NCI-H2227 treated with DMSO at 0.1 percent for 48 hours (cell line): ENCODE measurements around the gene NGEF.

Source experiments
- DNase-seq: peaks from one replicate; lab custom pipeline; 2025; lab: John Stamatoyannopoulos, UW

Gene NGEF

DNA sequence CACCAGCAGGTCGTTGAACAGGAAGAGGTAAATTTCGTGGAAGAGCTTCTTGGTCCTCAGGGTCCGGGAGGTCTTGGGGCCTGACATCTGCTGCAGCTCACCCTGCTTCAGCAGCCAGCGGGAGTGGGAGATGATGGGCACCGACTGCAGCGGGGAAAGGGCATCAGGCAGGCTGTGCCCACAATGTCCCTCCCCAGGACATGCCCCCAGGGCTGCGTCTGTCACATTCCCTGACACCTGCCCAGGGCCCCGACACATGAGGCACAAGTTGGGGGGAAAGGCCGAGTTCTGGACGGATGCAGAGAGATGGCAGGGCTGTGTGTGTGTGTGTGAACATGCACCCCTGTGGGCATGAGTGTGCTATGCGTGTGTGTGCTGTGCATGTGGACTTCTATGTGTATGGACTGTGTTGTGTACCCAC, 129.0 kb downstream of the NGEF start:
- DNase-seq: no peak

DNA sequence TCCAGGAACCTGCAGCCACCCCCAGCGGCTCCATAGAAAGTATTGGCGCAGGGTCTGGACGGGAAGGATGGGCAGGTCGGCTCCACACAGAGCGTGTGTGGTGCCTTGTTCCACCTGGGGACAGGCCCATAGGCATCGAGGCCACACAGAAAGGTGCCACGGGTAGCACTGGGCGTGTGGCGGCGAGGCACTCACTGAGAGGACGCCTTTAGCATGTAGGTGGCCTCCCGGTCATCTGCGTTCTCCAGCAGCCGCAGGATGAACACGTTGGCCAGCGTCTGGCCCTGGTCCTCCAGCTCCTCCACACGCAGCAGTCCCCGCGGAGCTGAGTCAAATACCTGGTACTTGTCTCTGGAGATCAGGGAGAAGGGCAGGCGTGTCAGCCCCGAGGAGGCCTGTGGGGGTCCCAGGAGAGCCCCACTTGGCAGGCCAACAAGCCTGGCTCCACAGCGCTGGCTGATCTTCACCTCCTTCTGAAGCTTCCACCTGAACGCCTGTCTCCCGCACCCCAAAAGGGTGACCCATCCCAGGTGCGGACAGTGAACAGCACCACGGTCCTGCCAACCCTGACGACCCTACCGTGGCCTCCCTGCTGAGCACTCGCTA, 129.8 kb downstream of the NGEF start:
- DNase-seq: no peak

DNA sequence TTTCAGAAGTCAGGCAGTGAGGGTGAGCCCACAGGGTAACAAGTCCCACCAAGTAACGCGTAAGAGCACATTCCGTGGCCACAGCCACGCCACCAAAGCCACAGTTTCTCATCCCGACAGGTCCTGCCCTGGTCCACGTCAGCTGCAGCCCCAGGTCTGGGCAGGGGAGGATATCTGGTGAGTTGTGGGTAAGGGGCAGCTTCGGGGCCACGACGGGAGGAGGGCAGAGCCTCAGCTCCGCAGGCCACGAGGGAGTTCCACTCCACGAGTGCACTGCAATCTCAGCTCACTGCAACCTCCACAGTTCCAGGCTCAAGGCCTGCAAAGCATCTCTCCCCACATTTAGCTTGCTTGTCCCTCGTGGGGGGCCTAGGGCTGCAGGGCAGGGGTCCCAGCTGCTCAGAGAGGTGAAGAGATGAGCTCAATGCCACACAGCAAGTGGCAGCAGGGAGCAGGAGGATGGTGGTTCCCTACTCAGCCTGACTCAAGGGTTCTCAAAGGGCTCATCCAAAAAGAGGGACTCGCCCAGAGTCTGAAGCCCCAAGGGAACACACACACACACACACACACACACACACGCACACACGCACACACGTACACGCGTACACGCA, 130.4 kb downstream of the NGEF start:
- no peak for DNase-seq

DNA sequence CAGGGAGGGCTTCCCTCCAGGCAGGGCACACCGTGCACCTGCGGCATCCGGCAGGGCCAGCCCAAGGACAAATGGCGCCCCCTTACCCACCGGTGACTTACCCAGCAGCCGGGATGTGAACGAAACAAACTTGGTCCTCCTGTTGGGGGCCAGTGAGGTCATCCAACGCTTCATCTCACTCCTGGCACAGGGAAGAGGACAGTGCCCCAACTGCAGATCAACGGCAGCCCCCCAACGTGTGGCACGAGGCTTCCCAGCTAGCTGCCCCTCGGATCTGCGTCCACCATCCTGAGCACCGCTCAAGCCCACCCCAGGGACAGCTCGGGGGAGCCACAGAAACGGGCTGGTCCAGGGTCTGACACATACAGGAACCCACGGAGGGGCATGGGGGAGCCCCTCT, 131.0 kb downstream of the NGEF start:
- DNase-seq: no peak

DNA sequence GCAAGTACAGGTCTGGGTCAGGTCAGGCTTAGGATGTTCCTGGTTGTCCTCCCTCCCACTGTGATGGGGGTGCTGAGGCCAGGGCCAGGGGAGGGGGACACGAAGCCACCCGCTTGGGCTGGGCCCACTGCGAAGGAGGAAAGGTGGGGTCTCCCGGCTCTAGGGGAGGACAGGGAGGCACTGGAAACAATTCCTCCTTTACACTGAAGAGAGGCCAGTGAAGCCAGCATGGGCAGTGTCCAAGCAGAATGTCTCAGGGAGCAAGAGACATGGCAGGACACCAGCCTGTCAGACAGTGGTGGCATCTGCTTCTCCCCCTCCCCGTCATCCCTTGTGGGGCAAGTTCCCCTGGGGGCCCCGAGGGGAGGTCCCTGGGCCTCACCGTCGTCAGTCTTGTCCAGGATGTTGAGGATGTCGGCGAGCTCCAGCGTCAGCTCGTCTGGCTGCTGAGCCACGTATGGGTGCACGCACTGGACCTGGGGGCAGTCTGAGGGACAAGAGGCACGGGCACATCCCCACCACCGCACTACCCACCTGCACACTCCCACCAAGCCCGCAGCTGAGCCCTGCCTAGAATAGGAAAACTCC, 132.2 kb downstream of the NGEF start:
- DNase-seq: no peak

DNA sequence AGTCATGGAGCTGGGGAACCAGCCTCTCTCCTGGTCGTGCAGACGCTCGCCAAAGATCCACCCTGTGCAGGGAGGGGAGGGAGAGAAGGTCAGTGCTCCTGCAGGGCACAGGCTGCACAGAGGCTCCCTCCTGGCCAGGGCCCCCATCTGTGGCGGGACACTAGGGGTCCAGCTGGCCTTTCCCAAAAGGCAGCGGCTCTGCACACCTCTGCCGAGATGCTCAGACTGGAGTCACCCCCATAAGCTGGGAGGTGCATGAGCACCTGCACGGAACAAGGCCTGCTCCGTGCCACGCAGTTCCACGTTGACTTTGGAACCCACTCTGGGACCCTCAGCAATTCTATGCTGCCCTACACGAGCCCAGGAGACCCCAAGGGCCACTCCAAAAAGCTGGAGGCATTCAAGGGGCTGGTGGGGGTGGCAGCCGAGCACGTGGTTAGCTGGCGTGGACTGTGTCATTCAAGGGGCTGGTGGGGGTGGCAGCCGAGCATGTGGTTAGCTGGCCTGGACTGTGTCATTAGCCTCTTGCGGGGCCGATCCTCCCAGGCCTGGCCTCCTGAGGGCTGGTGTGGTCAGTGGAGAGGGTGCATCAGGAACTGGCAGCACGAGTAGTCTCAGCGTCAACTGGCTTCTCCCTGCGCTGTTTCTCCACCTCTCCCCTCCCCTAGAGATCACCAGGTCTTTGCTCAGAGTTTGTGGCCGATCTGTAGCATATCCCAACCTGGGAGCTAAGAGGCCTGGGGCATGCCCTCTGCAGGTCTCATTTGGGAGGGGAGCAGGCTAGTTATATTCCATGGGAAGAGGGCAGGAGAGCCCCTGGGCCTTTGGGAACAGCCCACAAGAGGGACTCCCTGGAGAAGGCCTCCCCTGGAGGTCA, 133.2 kb downstream of the NGEF start:
- no peak for DNase-seq

DNA sequence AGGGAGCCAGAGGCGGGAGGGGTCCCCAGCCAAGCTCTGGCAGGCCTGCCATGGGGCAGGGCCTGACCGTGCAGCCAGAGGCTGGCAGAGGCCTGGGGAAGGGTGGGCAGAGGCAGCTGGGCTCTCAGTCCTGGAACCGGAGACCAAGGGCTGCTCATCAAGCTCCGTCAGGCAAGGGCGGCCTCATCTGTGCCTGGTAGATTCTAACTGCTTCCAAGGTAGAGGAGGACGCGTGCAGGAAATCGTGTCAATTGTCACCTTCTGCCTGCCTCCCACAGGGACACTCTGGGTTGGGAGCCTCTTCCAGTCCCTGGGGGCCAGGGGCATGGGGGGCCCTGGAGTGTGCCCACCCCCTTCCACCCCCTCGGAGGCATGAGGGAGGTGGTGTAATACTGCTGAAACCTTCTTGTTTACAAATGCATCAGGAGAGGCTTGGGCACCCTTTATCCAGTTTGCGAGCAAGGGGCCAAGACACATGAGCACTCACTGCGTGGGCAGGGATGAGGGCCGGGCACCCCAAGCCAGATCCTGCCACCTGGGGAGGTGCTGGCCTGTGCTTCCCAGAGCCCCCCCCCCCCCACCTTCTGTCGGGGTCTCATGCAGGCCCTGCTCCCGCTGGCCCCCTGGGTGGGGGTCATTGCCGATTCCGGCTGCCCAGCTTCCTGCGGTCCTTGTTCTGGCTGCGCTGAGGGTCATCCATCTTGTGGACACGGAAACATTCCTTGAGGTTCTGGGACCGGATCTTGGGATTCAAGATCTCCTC, 134.0 kb downstream of the NGEF start:
- no peak for DNase-seq

DNA sequence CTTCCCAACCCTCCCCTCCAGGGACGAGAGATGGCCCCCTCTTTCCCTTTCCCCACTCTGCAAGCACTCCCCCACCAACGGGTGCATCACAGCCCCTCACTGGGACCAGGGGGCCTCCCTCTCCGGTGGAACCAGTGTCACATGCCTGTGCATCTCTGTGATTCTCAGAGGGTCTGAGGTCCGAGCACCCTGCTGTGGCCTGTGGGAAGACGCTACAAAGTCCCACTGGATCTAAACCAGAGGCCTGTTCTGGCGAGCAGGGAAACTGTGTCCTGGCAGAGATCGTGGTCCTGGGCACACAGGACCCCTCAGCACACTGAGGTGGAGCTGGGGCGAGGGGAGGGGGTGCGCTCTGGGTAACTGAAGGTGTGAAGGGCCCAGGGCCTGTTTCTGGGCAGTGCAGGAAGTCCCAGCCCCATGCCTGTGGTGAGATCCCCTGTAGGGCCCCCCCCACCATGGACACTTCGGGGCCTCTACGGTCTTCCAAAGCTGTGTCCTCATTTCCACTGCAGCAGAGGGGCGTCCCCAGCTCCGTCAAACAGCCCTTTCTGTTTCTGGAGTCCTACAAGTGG, 135.0 kb downstream of the NGEF start:
- DNase-seq: no peak

DNA sequence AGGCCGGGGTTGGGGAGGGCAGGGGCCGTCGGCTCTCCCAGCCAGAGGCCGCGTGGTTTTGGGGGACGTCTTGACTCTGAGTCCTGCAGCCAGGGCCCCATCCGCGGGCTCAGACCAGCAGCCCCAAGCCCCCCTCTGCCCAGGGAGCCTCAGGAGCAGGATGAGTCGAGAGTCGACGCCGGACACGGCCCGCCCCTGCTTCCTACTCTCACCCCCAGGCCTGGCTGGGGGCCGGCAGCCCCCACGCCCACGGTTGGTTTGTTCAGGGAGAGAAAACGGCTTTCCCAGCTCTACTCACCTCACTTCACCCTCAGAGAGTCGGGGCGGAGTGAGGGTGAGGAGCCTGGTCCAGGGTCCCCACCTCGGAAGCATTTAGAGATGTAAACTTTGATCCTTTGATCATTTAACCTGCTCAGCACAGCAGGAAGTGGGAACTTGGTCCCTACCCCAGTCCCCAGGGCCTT, 136.0 kb downstream of the NGEF start:
- DNase-seq: no peak

DNA sequence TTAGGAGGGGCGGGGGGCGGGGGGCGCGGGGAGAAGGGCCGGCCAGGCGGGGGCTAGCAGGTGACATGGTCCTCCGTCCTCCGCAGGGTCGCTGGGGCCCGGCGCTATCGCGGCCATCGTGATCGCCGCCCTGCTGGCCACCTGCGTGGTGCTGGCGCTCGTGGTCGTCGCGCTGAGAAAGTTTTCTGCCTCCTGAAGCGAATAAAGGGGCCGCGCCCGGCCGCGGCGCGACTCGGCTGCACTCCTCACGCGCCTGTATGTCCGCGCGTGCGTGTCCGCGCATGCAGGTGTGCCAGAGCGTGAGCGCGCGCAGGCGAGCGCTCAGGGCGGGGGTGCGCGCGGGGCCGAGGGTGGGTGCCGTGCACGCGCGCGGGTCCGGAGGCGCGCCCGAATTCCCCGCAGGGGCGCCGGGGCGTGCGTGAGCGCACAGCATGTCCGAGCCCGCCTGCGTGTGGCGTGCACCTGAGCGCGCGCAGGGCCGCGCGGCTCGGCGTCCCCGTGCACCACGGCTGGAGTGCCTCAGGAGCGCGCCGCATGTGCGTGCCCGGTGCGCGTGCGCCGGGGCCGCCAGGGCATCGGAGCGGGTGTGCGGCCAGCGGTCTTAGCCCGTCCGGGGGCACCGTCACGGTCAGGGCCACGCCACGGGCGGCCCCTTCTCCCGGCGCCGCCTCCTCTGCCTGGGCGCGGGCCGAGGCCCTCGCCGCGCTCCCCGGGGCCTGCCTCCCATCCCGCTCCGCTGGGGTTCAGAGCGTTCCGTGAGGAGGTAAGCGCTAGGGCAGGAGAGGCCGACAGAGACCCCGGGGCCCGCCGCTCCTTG, 136.7 kb downstream of the NGEF start:
- peak; percentile 29 for DNase-seq

DNA sequence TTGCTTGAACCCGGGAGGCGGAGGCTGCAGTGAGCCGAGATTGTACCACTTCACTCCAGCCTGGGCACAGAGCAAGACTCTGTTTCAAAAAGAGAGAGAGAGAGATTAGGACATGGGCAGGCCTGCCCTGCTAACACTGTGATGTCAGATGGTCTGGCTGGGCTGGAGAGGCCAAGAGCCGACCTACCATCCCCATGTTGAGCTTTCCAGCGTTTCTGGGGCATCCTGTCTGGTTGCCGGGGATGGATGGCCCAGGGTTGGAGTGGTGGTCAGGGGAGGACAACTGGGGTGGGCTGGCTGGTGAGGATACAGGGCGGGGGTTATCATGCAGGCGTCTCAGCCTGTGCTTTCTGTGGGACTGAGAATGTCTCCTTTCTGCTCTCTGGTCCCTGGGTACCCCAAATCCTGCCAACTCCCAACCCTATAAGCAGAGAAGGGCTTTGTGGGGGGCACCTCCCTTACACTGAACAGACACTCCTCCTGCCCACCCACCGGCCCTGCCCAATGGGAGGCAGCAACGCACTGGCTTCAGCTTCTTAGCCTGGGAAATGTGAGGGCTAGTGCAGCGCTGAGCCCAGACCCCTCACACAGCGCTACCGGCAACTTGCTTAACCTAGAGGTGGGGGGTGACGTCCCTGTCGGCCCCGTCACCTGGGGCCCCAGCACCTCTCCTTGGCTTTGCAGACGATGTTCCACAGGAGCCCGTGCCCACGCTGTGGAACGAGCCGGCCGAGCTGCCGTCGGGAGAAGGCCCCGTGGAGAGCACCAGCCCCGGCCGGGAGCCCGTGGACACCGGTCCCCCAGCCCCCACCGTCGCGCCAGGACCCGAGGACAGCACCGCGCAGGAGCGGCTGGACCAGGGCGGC, 137.6 kb downstream of the NGEF start:
- DNase-seq: no peak

DNA sequence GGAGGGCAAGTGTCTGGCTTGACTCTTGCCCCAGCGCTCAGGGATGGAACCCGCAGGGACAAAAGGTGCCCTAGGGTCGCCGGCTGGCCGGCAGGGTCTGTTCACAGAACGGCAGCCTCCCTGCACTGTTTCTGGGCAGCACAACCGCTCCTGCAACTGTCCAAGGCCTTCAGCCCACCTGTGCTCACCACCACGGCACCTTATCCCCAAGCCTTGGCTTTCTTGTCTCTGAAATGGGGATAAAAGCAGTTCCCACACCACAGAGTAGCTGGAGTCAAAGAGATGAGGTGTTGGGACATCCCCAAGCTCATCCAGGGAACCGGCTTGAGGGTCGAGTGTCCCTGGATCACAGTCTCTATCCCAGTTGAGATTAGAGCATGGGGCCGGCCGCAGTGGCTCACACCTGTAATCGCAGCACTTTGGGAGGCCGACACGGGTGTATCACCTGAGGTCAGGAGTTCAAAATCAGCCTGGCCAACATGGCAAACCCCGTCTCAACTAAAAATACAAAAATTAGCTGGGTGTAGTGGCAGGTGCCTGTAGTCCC, 138.3 kb downstream of the NGEF start:
- DNase-seq: no peak

DNA sequence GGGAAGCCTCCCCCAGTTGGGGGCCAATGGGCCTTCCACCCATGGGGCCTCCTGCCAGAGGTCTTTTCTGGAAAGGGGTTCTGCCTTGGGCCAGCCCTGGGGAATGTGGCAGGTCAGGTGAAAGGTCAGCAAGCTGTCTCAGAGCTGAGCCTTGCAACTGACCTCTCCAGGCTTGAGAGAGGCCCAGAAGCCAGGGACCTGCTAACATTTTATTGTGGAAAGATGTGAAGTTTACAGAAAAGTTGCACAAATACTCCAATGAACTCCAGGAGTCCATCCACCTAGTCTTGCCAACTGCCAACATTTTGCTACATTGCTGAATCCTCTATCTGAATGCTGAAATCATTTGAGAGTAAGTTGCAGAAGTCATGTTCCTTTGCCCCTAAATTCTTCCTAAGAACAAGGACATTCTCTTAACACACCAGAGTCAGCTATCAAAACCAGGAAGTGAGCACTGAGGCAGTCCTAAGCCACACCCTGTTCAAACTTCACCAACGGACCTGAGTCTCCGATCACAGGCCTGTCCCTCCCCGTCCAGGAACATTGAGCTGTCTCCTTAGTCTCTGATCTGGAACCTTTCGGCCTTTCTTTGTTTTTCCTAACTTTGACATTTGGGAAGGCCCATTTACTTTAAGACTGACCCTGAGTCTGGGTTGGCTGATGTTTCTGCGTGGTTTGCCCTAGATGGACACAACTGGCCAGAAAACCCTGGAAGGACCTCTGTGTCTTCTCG, 139.0 kb downstream of the NGEF start:
- no peak for DNase-seq

DNA sequence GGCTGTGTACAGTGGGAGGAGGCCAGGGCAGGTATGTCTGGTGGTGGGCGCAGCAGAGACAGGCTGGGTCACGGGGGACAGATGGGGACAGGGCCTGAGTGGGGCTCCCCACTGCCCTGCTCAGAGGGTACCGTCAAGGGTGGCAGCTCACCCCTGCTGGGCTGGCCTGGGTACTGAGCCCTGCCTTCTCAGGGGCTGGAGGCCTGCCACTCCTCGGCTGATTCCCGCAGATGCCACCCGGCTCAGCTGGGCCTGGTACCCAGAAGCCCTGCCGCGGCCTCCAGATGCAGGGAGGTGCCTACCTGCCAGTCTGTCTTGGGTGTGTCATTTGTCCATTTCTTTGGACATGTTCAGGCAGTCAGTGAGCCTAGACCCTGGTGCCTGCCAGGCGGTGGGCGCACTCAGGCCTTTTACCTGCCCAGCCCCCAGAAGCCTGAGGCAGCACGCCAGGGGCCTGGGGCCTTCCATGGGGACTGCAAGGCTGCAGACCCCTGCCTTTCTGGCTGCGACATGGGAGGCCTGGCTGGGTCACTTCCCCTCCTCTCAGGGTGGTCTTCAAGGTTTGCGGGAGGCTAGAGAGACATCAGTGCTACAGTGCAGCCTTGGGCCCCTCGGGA, 139.7 kb downstream of the NGEF start:
- DNase-seq: no peak

DNA sequence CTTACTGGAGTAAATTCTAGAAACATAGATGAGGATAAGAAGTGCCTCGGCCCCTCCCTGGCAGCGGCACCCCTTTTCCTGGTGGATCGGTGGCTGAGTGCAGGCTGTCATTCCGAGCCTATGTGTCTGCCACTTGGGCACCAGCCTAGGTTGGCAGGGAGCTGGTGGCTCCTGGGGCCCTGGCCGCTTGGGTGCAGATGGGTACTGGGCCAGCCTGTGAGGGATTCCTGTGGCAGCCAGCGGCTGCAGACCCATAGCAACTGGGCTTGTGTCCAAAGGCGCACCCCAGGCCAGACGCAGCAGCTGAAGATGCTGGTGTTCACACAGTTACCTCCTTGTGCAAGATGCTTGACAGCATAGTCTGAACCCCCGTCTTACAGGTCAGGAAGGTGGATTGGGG, 140.2 kb downstream of the NGEF start:
- no peak for DNase-seq

DNA sequence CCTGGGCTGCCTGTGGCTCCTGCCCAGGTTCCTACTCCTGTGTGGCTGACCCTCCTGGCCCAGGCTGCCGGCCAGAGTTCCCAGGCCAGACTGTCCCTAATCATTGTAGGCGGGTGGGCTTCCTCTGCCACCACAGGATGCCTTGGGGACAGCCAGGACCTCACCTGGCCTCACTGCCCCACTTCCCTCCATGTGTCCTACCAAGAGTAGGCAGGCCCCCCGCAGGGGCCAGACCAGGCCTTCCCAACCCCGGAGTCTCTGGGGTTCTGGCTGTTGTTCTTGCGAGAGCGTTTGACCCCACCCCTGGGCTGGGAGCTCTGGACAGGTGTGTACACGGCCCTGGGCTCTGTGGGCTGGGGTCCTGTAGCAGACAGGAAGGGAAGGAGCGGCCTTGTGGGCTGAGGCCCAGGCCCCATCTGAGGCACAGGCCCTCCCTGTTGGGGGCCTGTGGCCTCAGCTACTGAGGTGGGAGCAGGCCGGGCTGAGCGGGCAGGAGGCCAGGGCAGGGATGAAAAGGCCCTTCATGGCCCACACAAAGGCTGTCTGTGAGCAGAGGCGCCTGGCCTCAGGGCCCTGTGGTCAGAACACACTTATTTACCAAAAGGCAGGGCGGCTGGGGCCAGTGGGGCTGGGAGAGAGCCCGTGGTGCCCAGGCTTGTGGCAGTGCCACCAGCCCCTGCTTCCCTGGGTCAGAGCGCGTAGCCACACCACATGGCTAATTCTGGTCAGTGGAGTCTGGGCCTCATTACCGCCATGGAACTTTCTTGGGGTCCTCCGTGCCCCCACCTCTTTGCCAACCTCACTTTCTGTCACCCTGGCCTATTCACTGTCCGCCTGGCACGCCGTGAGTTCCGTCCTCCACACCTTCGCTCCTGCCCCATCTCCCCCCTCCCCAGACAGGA, 141.0 kb downstream of the NGEF start:
- DNase-seq: no peak

DNA sequence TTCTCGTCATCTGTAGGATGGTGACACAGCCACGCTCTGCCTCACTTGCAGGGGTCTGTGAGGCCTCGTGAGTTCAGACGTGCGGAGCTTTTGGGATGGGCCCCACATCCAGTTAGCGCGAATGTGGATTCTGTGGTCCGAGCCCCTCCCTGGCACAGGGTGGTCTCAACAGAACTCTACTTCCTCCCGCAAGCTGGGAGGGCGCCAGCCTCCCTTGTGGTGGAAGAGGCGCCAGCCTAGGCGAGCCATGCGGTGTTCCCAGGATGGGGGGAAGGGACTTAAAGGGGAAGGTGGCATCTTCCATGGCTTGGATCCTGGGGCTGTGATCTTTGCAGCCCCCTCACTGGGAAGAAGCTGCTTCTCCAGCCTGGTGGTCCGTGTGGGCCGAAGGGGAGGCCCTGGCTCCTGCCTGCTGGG, 141.6 kb downstream of the NGEF start:
- no peak for DNase-seq
